ENCODE measurements around the gene TMEM125. TPM values are rescaled to one million over a fixed set of nuclear protein-coding genes. Genes with fewer than 3 reads are reported as not detected.

Gene TMEM125
- polyA plus RNA-seq, 1 of the 3 experiments (the other 2 are of a cell fraction): not detected

DNA sequence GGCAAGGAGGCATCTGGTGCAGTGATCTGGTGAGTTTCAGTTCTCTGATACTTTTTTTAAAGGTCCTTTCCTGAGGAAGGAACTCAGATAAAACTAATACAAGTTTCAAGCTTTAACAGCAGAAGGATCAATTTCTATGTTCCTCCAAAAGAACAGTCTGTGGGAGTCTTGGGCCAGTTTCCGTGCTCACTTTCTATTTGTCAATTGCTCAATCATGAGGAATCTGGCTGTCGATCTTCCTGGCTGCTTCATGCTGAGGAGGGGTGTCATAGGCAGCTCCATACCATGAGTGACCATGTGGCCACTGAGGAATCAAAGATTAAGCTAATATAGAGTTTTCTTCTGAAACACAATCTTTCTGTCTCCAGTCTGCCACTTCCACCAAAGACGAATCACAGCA is 11.4 kb upstream of the TMEM125 start (continued):
- TF ChIP-seq, protein P1, sequence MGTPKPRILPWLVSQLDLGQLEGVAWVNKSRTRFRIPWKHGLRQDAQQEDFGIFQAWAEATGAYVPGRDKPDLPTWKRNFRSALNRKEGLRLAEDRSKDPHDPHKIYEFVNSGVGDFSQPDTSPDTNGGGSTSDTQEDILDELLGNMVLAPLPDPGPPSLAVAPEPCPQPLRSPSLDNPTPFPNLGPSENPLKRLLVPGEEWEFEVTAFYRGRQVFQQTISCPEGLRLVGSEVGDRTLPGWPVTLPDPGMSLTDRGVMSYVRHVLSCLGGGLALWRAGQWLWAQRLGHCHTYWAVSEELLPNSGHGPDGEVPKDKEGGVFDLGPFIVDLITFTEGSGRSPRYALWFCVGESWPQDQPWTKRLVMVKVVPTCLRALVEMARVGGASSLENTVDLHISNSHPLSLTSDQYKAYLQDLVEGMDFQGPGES (IDR thresholded peaks at IDR 0.05; ENCODE audit: low read depth, low read length): no peak

GRCh38 chr1:43265431-43265830 is 4.4 kb upstream of the TMEM125 start:
- no peaks in the 10 kb centered on the region for H4K20me1 ChIP-seq (ENCODE audit: insufficient read depth)
- TF ChIP-seq, protein P1 (IDR thresholded peaks at IDR 0.05; ENCODE audit: low read depth, low read length): no peak
- no peak for TF ChIP-seq SMC3 (IDR thresholded peaks at IDR 0.05; ENCODE audit: low read depth, low read length)
- no peak for TF ChIP-seq PBX3 (IDR thresholded peaks at IDR 0.05)
- TF ChIP-seq USF1 (IDR thresholded peaks at IDR 0.05; ENCODE audit: borderline replicate concordance, low read depth): no peak
- TF ChIP-seq POLR2AphosphoS5 (IDR thresholded peaks at IDR 0.05; ENCODE audit: low read depth, low read length): no peak
- TF ChIP-seq, protein P2, sequence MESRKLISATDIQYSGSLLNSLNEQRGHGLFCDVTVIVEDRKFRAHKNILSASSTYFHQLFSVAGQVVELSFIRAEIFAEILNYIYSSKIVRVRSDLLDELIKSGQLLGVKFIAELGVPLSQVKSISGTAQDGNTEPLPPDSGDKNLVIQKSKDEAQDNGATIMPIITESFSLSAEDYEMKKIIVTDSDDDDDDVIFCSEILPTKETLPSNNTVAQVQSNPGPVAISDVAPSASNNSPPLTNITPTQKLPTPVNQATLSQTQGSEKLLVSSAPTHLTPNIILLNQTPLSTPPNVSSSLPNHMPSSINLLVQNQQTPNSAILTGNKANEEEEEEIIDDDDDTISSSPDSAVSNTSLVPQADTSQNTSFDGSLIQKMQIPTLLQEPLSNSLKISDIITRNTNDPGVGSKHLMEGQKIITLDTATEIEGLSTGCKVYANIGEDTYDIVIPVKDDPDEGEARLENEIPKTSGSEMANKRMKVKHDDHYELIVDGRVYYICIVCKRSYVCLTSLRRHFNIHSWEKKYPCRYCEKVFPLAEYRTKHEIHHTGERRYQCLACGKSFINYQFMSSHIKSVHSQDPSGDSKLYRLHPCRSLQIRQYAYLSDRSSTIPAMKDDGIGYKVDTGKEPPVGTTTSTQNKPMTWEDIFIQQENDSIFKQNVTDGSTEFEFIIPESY (IDR thresholded peaks at IDR 0.05; ENCODE audit: borderline replicate concordance, low read depth): no peak
- TF ChIP-seq FOXM1 (IDR thresholded peaks at IDR 0.05; ENCODE audit: low read depth): no peak
- TF ChIP-seq RAD21 (IDR thresholded peaks at IDR 0.05; ENCODE audit: low read length): no peak

DNA sequence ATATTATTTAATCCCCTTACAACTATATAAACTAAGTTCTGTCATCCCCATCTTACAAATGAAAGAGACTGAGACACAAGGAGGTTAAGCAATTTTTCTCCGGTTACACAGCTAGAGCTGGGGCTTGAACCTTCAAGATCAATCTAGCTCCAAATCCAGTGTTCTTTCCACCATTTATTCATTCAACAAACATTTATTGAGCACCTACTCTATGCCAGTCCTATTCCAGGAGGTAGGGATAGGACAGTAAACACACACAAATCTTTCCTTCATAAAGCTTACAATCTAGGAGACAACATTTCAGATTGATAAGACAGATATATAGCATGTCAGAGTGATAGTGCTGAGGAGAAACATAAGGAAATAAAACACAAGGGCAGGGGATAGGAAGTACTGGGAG is 2.9 kb upstream of the TMEM125 start:
- Histone ChIP-seq H3K36me3 (replicated peaks in 1 of 2; ENCODE audit: control insufficient read depth in 1 of 2, insufficient read depth in 2 of 2, low read length in 1 of 2) (no peaks in the 10 kb centered on the region), H3K4me3 (ENCODE audit: low read depth in 2 of 2, low read length in 1 of 2) (no peak overlapping the region), H4K20me1 (ENCODE audit: insufficient read depth) (no peaks in the 10 kb centered on the region), H3K9me3 (peaks cover 13% of the 10 kb centered on the region), H3F3A (replicated peaks; ENCODE audit: insufficient read depth) (no peaks in the 10 kb centered on the region), H3K27ac (ENCODE audit: low read depth in 2 of 2, low read length in 1 of 2) (no peak overlapping the region), H3K4me1 (ENCODE audit: control insufficient read depth in 1 of 2, insufficient read depth in 2 of 2, low read depth in 1 of 2, low read length in 1 of 2) (no peaks in the 10 kb centered on the region), H3K27me3 (ENCODE audit: insufficient read depth) (no peaks in the 10 kb centered on the region), H3K9ac (no peak overlapping the region), H3K9me2 (no peaks in the 10 kb centered on the region), H2AFZ (ENCODE audit: low read depth) (no peak overlapping the region), H3K79me2 (ENCODE audit: insufficient read depth) (no peaks in the 10 kb centered on the region), H3K4me2 (no peak overlapping the region)
- ChIA-PET POLR2A (no interaction called here), CTCF (no interaction called here)
- DNase-seq: no peak
- WGBS (ENCODE audit: low lambda C conversion rate): 24% methylated on average over 1 of the region's 1 CpG
- TF ChIP-seq PBX3 (IDR thresholded peaks at IDR 0.05) (no peak), JUND (IDR thresholded peaks at IDR 0.05) (no peak), TEAD4 (IDR thresholded peaks at IDR 0.05; ENCODE audit: borderline replicate concordance, insufficient read depth) (no peak), USF2 (IDR thresholded peaks at IDR 0.05; ENCODE audit: borderline replicate concordance, low read depth, low read length) (no peak), USF1 (IDR thresholded peaks at IDR 0.05; ENCODE audit: borderline replicate concordance, low read depth) (no peak), CHD2 (IDR thresholded peaks at IDR 0.05; ENCODE audit: low read length, partially characterized antibody) (no peak), YY1 (IDR thresholded peaks at IDR 0.05; ENCODE audit: low read depth) (no peak), FOXM1 (IDR thresholded peaks at IDR 0.05; ENCODE audit: low read depth) (no peak), EP300 (IDR thresholded peaks at IDR 0.05; ENCODE audit: borderline replicate concordance in 1 of 2, low read depth in 1 of 2, low read length in 1 of 2) (no peak)
- TF ChIP-seq, protein P3, sequence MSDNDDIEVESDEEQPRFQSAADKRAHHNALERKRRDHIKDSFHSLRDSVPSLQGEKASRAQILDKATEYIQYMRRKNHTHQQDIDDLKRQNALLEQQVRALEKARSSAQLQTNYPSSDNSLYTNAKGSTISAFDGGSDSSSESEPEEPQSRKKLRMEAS (IDR thresholded peaks at IDR 0.05; ENCODE audit: low read depth): no peak

More at GRCh38 chr1:43265431-43265830, 4.4 kb upstream of the TMEM125 start:
- DNase-seq: no peak
- Histone ChIP-seq H3K9ac (no peak overlapping the region), H2AFZ (ENCODE audit: low read depth) (no peak overlapping the region), H3K27me3 (ENCODE audit: insufficient read depth) (no peaks in the 10 kb centered on the region), H3K4me2 (no peak overlapping the region), H3K9me2 (no peaks in the 10 kb centered on the region), H3K27ac (ENCODE audit: low read depth in 2 of 2, low read length in 1 of 2) (no peak overlapping the region), H3K36me3 (replicated peaks in 1 of 2; ENCODE audit: control insufficient read depth in 1 of 2, insufficient read depth in 2 of 2, low read length in 1 of 2) (no peaks in the 10 kb centered on the region), H3K79me2 (ENCODE audit: insufficient read depth) (no peaks in the 10 kb centered on the region), H3K4me3 (ENCODE audit: low read depth in 2 of 2, low read length in 1 of 2) (no peak overlapping the region), H3K9me3 (peaks cover 15% of the 10 kb centered on the region), H3F3A (replicated peaks; ENCODE audit: insufficient read depth) (no peaks in the 10 kb centered on the region), H3K4me1 (ENCODE audit: control insufficient read depth in 1 of 2, insufficient read depth in 2 of 2, low read depth in 1 of 2, low read length in 1 of 2) (no peaks in the 10 kb centered on the region)
- POLR2A ChIA-PET: no interaction called here
- CTCF ChIA-PET: no interaction called here
- 38% methylated on average over 4 of the region's 4 CpGs for WGBS (ENCODE audit: low lambda C conversion rate)

Data from SK-N-SH (cell line).